MM.1S (cell line): ENCODE data around the gene FAM149B1.

Experiments
- EZH2 ChIP-seq: fragments of 300-600 bp; sonication (generic); optimal IDR thresholded peaks from 2 replicates; pipeline ENCODE3; 2017; ENCODE audit warnings: low read depth, mild to moderate bottlenecking, antibody characterized with exemption, low read length, mixed read lengths
- EZH2phosphoT487 ChIP-seq: fragments of 300-600 bp; sonication (generic); IDR thresholded peaks from 2 replicates; pipeline ENCODE4 v1.6.1; 2018; ENCODE audit warnings: antibody characterized with exemption, low read length
- TF ChIP-seq, protein P1 (sequence below): fragments of 300-600 bp; sonication (generic); IDR thresholded peaks from 2 replicates; pipeline ENCODE4 v1.5.1; 2016; ENCODE audit warnings: antibody characterized with exemption, low read length, mixed read lengths

DNA sequence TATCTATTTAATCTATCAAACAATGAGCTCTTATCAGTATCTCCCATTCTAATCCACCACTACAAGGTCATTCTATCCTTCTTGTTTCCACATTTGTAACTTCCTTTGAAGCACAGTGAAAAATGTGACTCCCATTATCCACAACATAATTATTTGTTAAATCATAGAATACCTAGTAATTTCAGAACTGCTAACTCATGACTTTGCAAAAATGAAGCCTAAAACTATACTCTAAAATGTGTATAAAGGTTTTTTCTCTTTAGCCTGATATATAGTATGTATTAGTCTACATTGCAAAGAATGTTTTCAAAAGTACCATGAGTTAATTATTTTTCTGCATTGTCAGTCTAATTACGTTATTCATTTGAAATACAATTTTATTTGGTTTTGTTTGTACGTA lies 96.5 kb downstream of the FAM149B1 start:
- TF ChIP-seq, protein P1, sequence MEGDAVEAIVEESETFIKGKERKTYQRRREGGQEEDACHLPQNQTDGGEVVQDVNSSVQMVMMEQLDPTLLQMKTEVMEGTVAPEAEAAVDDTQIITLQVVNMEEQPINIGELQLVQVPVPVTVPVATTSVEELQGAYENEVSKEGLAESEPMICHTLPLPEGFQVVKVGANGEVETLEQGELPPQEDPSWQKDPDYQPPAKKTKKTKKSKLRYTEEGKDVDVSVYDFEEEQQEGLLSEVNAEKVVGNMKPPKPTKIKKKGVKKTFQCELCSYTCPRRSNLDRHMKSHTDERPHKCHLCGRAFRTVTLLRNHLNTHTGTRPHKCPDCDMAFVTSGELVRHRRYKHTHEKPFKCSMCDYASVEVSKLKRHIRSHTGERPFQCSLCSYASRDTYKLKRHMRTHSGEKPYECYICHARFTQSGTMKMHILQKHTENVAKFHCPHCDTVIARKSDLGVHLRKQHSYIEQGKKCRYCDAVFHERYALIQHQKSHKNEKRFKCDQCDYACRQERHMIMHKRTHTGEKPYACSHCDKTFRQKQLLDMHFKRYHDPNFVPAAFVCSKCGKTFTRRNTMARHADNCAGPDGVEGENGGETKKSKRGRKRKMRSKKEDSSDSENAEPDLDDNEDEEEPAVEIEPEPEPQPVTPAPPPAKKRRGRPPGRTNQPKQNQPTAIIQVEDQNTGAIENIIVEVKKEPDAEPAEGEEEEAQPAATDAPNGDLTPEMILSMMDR = no peak
- TF ChIP-seq EZH2phosphoT487 (no peak), EZH2 (no peak)
